ENCODE results near the gene SEC61G. TPM values are rescaled to one million over a fixed set of nuclear protein-coding genes. Genes with fewer than 3 reads are reported as not detected.
A peak's percentile ranks its signal among the peaks of the same experiment; 100 is the strongest.

SEC61G gene
- total and polyA plus RNA-seq, 12 donors = 87.9 to 331 (median 160) TPM

GRCh38 chr7:54792383-54792782 lies 33.4 kb upstream of the SEC61G start:
- Histone ChIP-seq H3K36me3 (replicated peaks in 1 of 2) (no peaks in the 10 kb centered on the region), H3K27me3 (no peaks in the 10 kb centered on the region), H3K4me3 (no peak overlapping the region), H3K4me1 (replicated peaks in 1 of 2) (peaks cover 5 to 6% of the 10 kb centered on the region in 2 donors), H3K9me3 (replicated peaks in 1 of 3) (no peaks in the 10 kb centered on the region), H3K27ac (no peak overlapping the region)
- WGBS, 4 donors = 57 to 81% (median 64%) methylated on average over 5 to 10 of the region's 11 CpGs
- DNase-seq = no peak
- intact Hi-C loops (cut with DNase I) = loop anchor here in 1 of 2 donors (5.0 kb wide), 1 partner anchor 465 kb away; no protein-coding TSS in a partner anchor
- TF ChIP-seq POLR2A (IDR thresholded peaks at IDR 0.05) (no peak), CTCF (IDR thresholded peaks at IDR 0.05) (no peak)

- WGBS, 4 donors = 1 to 11% (median 7%) methylated on average over 9 of the region's 9 CpGs
- peak; percentile 34 to 74 (median 65) for DNase-seq
- peak; percentile 55 to 77 (median 61) for TF ChIP-seq CTCF (IDR thresholded peaks at IDR 0.05)
- no peak for TF ChIP-seq POLR2A (IDR thresholded peaks at IDR 0.05)
- Histone ChIP-seq H3K9me3 (replicated peaks in 1 of 3) (no peaks in the 10 kb centered on the region), H3K4me3 (peak overlapping the region in 1 of 4 donors; percentile 15), H3K27ac (no peak overlapping the region), H3K36me3 (replicated peaks in 1 of 2) (no peaks in the 10 kb centered on the region), H3K4me1 (replicated peaks in 1 of 2) (peaks cover 5 to 6% of the 10 kb centered on the region in 2 donors), H3K27me3 (no peaks in the 10 kb centered on the region)
- intact Hi-C loops (cut with DNase I) = no loop called here
Observed at GRCh38 chr7:54788664-54789063, 29.7 kb upstream of the SEC61G start.

- WGBS, 4 donors = 78 to 92% (median 79%) methylated on average over 8 of the region's 8 CpGs
- H3K4me3 ChIP-seq = no peak overlapping the region
- H3K27ac ChIP-seq = no peak overlapping the region
- no peaks in the 10 kb centered on the region for H3K36me3 ChIP-seq (replicated peaks in 1 of 2)
- peaks cover 5 to 6% of the 10 kb centered on the region in 2 donors for H3K4me1 ChIP-seq (replicated peaks in 1 of 2)
- no peaks in the 10 kb centered on the region for H3K27me3 ChIP-seq
- no peak for TF ChIP-seq POLR2A (IDR thresholded peaks at IDR 0.05)
- TF ChIP-seq CTCF (IDR thresholded peaks at IDR 0.05) = no peak
- H3K9me3 ChIP-seq (replicated peaks in 1 of 3) = no peaks in the 10 kb centered on the region
- DNase-seq = no peak
- intact Hi-C loops (cut with DNase I) = no loop called here
Observed at GRCh38 chr7:54785261-54785660, 26.2 kb upstream of the SEC61G start.

- DNase-seq = no peak
- TF ChIP-seq CTCF (IDR thresholded peaks at IDR 0.05) (no peak), POLR2A (IDR thresholded peaks at IDR 0.05) (no peak)
- intact Hi-C loops (cut with DNase I) = no loop called here
- Histone ChIP-seq H3K4me3 (no peak overlapping the region), H3K36me3 (replicated peaks in 1 of 2) (no peaks in the 10 kb centered on the region), H3K4me1 (replicated peaks in 1 of 2) (peaks cover 5 to 6% of the 10 kb centered on the region in 2 donors), H3K27me3 (no peaks in the 10 kb centered on the region), H3K27ac (no peak overlapping the region), H3K9me3 (replicated peaks in 1 of 3) (no peaks in the 10 kb centered on the region)
- WGBS, 4 donors = 64 to 95% (median 76%) methylated on average over 4 of the region's 4 CpGs
Observed at GRCh38 chr7:54783952-54784351, 24.9 kb upstream of the SEC61G start.

Data from adrenal gland (tissue), 12 donors.